Liver (tissue), 3 donors: ENCODE data around the gene HOXC11.

Source experiments
- EGR1 ChIP-seq, 2 donors: IDR thresholded peaks; 2 replicates each; pipeline ENCODE4 v1.6.1; 2016 to 2018; ENCODE audit warnings: antibody characterized with exemption in 2 of 2, low read depth in 2 of 2
- GABPA ChIP-seq, 2 donors: IDR thresholded peaks in 1 of 2; conservative IDR thresholded peaks in 1 of 2; 2 replicates each; pipeline ENCODE4 v1.6.1; 2016; ENCODE audit warnings: antibody characterized with exemption in 2 of 2, mild to moderate bottlenecking in 1 of 2, moderate library complexity in 1 of 2
- RAD21 ChIP-seq, 2 donors: IDR thresholded peaks; 2 replicates each; pipeline ENCODE4 v1.6.1; 2016; ENCODE audit warnings: antibody characterized with exemption in 2 of 2, mild to moderate bottlenecking in 2 of 2
- SP1 ChIP-seq: IDR thresholded peaks from 2 replicates; pipeline ENCODE4 v1.6.1; 2018; ENCODE audit warnings: antibody characterized with exemption, mild to moderate bottlenecking
- TF ChIP-seq, protein P1 (sequence below): fragments of 150-350 bp; IDR thresholded peaks from 2 replicates; pipeline ENCODE4 v1.5.1; 2017; ENCODE audit warnings: improper control_type of control experiment, low read depth, low read length; ENCODE audit not compliant: missing input control
- TF ChIP-seq, protein P2 (sequence below): IDR thresholded peaks from 2 replicates; pipeline ENCODE4 v1.6.1; 2016; ENCODE audit warnings: antibody characterized with exemption
- TF ChIP-seq, protein P3 (sequence below): IDR thresholded peaks from 2 replicates; pipeline ENCODE4 v1.6.1; 2016; ENCODE audit warnings: antibody characterized with exemption
- donor health status: healthy.
- donor health status: healthy.

DNA sequence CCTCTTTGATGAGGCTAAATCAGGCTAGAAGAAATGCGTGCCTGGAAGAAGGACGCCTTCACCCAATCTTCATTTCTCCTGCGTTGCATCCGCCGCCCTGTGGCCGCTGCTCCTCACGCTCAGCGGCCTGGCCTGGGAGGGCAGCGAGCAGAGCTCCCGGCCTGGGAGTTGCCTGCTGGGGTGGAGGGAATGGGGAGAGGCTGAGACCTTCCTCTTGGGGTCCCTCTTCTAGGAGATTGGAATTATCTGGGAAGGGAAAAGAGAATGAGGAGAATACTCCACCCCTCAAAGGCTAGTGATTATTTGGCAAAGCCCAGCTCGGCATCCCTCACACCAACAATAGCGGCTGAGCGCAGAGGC, 20.6 kb upstream of the HOXC11 start:
- TF ChIP-seq GABPA (IDR thresholded peaks at IDR 0.05 in 1 of 2, conservative IDR thresholded peaks at IDR 0.05 in 1 of 2) (no peak), SP1 (no peak), EGR1 (IDR thresholded peaks at IDR 0.05; ENCODE audit: low read depth in 2 of 2) (no peak), RAD21 (IDR thresholded peaks at IDR 0.05) (no peak)
- TF ChIP-seq, protein P1, sequence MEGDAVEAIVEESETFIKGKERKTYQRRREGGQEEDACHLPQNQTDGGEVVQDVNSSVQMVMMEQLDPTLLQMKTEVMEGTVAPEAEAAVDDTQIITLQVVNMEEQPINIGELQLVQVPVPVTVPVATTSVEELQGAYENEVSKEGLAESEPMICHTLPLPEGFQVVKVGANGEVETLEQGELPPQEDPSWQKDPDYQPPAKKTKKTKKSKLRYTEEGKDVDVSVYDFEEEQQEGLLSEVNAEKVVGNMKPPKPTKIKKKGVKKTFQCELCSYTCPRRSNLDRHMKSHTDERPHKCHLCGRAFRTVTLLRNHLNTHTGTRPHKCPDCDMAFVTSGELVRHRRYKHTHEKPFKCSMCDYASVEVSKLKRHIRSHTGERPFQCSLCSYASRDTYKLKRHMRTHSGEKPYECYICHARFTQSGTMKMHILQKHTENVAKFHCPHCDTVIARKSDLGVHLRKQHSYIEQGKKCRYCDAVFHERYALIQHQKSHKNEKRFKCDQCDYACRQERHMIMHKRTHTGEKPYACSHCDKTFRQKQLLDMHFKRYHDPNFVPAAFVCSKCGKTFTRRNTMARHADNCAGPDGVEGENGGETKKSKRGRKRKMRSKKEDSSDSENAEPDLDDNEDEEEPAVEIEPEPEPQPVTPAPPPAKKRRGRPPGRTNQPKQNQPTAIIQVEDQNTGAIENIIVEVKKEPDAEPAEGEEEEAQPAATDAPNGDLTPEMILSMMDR = no peak
- TF ChIP-seq, protein P2, sequence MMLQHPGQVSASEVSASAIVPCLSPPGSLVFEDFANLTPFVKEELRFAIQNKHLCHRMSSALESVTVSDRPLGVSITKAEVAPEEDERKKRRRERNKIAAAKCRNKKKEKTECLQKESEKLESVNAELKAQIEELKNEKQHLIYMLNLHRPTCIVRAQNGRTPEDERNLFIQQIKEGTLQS = no peak
- TF ChIP-seq, protein P3, sequence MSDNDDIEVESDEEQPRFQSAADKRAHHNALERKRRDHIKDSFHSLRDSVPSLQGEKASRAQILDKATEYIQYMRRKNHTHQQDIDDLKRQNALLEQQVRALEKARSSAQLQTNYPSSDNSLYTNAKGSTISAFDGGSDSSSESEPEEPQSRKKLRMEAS = no peak
